Stimulated activated CD4-positive, alpha-beta T cell treated with anti-CD3 and anti-CD28 coated beads, Interleukin-12 subunit alpha, Interleukin-12 subunit beta, amount 100 ng/mL, for 24 hours (primary cell): ENCODE results near the gene RBM48.
"Not testable (repeated sequence)": the region's sequence is repeated elsewhere in the genome, so short reads cannot be mapped to it uniquely, and the experiment has no call there.

ENCODE experiments used
- DNase-seq, 2 experiments: peaks; one replicate each; pipeline ENCODE4 v3.0.0-alpha.2; 2020; ENCODE audit warnings: low read depth in 2 of 2

The RBM48 gene

DNA sequence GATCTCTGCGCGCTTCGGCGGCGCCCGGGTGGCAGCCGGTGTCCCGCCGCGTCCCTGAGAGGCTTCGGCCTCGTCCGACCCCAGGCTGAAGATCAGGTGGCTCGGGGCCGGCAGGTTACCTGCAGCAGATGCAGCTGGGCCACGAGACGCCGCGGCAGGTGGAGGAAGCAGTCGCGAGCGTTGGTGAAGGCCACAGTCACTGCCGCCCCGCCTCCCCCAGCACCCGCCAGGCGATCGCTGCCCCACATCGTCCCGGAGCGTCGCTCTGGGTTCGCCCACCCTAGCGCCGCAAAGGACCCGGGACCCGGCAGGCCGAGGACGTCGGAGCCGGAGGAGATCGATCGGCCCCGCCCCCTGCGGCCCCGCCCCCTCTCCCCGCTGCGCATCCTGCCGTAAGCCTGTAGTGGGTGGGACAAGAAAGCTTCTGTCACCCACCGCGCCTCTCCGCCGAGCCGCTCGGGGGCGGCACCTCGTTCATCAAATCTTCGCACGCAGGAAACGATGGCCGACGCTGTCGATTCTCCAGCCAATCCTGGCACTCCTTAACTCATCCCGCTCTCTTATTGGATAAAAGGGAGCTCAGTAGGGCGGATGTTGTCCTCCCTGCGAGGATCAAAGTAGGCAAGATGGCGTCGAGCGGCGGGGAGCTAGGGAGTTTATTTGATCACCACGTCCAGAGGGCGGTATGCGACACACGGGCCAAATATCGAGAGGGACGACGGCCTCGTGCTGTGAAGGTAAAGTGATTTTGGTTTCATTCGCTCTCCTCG lies at the start of gene RBM48, which contains the start of gene PEX1:
Gene RBM48, plus strand, starts transcription at position 608 of the 770 bp plus-strand sequence. Its CDS starts 19 bp downstream, at position 627.
Gene PEX1, minus strand, starts transcription at position 333 of the 770 bp plus-strand sequence. Its CDS starts 85 bp downstream, at position 248.
- DNase-seq: peak; percentile 89 to 91

DNA sequence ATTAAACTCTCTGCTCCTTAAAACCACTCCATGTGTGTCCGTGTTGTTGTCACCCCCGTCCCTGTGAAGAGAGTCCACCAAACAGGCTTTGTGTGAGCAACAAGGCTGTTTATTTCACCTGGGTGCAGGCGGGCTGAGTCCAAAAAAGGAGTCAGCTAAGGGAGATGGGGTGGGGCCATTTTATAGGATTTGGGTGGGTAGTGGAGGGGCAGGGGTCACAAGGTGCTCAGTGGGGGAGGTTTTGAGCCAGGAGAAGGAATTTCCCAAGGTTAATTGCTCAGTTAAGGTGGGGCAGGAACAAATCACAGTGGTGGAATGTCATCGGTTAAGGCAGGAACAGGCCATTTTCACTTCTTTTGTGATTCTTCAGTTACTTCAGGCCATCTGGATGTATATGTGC lies 49.4 kb upstream of the RBM48 start:
- not testable (repeated sequence) for DNase-seq

DNA sequence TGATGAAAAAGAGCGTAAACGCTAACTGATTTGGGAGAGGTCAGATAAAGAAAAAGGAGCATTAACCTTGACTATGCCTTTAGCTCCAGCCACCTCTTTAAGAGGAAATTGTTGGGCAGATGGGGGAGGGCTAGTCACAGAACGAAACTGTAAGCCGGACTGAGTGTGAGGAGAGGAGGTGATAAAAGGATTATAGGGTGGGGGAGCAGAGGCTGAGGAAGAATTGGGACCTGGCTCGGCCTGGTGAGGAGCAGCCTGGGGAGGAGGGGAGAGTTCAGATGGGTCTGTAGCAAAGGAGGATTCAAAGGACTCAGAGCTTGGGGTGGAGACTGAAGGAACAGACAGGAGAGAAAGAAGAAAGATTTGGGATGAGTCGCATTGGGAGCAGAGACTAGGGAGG lies 45.0 kb upstream of the RBM48 start:
- not testable (repeated sequence) for DNase-seq

DNA sequence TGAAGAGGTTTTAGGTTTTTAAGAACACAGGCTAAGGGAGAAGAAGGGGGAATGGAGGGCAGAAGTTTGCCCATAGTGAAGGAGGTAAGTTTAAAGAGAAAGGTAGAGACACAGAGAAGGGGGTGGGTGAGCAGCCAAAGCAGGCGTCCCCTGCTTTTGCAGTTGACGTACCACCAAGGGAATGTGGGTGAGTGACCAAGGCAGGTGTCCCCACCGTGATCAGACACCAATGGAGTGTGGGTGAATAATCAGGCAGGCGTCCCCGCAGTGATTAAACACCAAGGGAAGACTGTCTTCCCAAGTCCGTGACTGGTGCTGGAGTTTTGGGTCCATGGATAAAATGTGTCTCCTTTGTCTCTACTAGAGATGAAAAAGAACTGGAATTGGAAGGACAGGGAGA lies 44.4 kb upstream of the RBM48 start:
- not testable (repeated sequence) for DNase-seq

DNA sequence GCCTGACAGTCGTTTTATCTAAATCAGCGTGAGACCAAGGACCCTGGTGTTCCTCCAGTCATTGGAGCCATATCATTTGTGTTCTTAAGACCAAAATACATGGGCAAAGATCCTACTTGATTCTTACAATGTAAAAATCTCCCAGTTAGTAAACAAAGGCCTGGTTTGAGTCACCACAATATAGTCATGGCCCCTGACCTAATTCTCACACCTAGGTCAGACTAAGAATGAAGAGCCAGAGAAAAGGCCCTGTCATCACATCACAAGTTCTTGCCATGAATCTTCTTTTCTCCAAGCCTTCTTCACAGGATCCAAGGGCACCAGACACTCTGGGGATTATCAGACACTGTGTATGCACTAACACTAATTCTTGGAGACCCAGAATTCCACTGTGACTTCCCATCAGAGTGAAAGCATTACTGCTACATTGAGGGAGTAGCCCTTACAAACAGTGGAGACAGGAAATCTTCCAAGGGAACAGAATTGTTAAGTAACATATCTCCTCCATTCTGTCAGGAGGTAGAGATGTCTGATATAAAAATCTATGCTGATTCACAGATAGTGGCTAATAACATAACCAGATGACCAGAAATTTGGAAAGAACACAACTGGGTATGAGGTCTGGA lies 43.2 kb upstream of the RBM48 start:
- no peak for DNase-seq

DNA sequence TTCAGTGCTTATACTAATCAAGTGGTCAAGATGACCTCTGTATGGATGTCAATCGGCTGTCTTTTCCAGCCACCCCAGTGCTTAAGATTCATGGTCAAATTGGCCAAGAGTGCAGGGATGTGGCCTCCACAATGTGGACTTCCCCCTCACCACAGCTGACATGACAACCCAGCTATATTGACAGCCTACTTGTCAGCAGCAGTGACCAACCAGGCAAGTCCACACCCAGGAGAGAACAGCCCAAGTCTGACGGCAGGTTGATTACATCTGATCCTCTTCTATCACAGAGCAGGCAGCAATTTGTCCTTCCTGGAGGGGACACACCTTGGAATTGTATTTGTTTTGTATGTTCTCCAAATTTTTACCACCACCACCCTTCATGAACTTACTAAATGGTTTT lies 42.6 kb upstream of the RBM48 start:
- no peak for DNase-seq

DNA sequence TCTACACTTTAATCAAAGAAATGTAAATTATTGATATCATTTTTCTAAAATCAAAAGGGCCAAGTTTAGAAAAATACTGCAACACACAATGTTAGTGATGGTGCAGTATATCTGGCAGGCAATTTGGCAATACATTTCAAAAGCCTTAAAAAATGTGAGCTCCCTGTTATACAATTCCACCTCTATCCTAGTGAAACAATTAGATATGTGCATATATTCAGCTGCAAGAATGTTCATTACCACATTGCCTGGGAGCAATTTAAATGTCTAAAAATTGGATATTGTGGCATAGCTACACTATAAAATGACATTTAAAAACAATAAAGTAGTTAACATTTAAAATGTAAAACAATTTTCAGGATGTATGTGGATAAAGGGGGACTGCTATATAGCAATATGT lies 40.8 kb upstream of the RBM48 start:
- DNase-seq: no peak

DNA sequence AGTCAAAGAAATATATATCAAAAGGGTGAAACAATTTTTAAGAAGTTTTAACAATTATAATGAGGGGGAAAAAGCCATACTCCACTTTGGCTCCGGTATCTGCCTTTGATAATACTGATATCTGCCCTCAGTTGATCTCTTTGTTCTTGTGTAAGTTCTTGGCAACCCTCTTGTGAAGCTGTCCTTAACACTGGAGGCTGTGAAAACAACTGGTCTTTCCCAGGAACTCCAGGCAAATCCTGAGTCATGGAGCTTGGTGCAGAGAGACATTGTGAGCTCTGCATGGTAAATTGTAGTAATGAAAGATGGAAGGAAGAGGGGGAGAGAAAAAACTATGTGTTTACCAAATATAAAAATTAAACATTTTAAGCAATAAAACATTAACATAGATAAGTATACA lies 39.0 kb upstream of the RBM48 start:
- no peak for DNase-seq

DNA sequence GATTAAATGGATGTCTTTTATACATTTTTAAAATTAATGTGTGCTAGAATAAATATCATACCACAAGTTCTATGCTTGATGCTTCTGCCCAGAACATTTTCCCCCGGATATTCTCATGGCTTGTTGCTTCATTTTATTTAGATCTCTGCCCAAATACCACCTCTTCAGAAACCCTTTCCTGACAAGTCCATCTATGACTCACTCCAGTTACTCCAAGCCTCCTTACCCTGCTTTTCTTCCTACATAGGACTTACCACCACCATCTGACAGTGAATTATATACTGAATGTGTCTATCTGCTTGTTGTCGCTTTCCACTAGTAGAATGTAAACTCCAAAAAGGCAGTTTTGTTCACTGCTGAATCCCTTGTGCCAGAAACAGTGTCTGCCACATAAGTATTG lies 31.7 kb upstream of the RBM48 start:
- DNase-seq: no peak

DNA sequence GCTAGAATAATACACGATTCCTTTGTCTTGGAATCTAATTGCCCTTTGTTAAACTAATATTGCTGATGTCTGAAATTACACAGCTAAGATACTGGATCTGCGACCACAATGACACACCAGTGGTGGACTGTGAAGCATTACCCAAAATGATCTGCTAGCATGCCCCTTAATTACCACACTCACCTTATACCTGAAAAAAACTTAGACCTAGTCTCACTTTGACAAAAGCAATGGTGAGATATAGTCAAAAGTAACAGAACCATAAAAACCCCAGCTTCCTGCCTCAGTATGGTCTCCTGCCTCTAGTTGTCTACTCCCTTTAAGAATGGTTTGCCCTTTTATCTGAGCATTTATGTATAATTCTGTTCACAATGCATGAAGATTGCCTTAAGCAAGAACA lies 30.0 kb upstream of the RBM48 start:
- DNase-seq: no peak

DNA sequence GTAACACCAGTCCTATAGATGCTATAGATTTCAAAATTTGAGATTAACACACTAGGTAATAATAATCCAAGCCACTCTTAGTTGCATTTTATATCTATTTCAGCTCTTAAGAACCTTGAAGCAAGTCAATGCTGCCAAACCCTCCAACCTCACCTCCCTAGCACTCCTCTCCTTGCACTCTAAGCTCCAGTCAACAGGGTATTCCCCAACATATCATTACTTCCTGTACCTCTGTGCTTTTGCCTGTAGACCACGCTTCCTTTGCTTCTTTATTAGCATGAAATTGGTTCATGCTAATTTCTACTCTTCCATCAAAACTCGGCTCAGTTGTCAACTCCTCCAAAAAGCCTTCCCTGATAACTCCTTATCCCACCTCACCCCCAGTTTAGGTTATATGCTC lies 24.8 kb upstream of the RBM48 start:
- no peak for DNase-seq

DNA sequence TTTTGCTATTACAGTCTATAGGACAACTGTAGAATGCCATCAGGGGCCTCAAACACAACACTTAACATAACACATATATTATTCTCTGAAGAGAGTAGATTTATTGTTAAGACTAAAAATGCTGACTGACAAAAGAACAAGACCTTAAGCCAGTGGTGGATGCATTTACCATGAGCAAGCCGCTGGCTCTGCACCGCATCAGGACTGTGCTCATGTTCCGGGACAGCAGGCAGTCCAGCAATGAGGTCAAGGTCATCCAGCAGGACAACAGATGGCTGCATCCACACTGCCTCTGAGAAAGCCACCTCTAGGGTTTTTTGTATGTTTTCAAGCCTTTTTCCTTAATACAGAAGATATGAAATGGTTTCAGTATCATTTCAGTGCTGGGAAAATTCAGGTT lies 24.0 kb upstream of the RBM48 start:
- DNase-seq: no peak

DNA sequence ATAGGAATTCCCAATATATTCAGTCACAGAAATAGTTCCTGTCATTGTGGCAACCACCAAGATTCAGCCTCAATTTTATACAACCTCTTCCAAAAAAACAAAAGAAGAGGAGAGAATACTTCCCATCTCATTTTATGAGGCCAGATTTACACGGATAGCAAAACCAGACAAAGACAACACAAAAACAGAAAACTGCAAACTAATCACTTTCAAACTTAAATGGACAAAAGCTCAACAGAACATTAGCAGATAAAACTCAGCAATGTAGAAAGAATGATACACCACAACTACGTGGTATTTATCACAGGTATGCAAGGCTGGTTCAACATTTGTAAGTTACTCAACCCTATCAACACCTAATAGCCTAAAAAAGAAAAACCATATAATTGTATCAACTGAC lies 22.2 kb upstream of the RBM48 start:
- no peak for DNase-seq

DNA sequence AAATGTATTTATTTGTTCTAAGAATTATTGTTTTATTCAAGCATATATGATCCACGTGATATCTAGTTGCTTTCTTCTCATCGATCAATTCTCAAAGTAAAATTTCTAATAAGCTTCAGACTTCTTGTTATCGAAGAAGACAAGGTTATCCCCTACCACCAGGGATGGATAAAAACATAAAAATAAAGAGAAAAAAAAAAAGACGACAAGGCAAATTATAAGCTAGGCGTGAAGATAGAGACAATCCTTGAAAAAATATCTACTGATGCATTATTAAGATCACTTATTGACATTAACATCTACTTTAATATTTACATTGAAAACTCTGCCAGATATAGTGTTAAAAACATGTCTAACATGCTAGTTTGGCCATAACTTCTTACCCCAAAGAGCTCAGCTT lies 19.6 kb upstream of the RBM48 start:
- no peak for DNase-seq

DNA sequence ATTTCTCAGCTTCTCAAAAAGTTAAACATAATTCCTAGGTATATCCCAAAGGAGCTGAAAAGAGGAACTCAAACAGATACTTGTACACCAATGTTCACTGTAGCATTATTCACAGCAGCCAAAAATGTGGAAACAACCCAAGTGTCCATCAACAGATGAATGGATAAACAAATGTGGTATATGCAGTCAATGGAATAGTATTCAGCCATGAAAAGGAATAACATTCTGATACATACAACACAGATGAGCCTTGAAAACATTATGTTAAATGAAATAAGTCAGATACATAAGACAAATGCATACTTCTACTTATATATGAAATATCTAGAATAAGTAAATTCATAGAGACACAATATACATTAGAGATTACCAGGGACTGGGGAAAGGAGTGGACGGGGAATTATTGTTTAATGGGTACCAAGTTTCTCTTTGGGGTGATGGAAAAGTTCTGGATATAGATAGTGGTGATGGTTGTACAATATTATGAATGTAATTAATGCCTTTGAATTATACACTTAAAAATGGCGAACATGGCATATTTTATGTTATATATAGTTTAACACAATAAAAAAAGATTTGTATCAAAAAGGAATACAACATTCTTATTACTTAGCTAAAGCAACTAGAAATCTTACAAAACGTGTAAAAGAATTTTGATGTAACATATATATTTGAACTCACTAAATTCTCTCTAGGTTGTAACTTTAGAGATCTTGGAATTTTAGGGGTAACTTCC lies 15.3 kb upstream of the RBM48 start:
- DNase-seq: no peak

DNA sequence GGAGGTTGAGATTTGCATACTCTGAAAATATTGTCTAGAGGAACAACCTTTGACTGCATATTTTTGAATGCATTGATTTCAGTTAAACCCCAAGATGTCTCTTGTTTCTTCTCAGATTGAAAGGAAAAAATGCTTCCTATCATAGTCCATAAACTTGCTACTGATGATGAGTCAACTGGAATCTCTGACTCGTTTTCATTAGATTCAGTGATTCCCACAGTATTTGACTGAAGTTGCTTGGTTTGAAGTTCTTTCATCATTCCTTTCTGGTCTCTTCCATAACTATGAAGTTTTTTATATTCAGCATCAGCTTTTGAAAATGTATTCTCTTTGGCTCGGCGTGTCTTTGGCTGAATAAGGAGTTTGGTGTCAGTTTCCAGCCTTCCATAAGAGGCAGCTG lies 11.0 kb upstream of the RBM48 start:
- no peak for DNase-seq

DNA sequence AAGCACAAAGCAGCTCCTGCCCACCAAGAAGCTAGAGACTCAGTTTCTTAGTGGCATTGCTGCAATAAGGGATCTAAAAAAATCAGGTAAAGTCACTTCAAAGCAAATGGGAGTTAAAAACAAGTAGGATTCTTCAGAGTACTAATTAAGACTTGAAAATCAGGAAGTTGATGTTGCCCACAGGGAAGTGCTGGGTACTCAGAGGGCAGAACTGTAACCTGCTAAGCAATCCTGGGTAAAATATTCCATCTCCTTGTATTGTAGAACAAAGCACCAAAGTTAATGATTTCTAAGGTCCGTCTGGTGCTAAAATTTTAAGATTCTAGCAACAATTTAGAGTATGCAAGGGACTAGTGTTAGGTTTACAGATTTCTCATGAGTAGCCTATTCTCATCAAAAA lies 8.6 kb upstream of the RBM48 start:
- no peak for DNase-seq

DNA sequence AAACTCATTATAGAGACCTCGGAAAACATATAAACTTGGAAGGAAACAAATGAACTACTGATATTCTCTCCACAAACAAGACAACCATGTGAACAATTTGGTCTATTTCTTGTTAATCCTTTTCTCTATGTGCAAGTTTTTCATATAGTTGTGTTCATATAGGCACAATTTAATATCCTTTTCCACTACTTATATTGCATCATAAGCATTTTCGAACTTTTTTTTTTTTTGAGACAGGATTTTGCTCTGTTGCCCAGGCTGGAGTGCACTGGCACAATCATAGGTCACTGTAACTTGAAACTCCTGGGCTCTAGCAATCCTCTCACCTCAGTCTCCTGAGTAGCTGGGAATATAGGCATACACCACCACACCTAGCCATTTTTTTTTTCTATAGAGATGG lies 5.5 kb upstream of the RBM48 start:
- no peak for DNase-seq

DNA sequence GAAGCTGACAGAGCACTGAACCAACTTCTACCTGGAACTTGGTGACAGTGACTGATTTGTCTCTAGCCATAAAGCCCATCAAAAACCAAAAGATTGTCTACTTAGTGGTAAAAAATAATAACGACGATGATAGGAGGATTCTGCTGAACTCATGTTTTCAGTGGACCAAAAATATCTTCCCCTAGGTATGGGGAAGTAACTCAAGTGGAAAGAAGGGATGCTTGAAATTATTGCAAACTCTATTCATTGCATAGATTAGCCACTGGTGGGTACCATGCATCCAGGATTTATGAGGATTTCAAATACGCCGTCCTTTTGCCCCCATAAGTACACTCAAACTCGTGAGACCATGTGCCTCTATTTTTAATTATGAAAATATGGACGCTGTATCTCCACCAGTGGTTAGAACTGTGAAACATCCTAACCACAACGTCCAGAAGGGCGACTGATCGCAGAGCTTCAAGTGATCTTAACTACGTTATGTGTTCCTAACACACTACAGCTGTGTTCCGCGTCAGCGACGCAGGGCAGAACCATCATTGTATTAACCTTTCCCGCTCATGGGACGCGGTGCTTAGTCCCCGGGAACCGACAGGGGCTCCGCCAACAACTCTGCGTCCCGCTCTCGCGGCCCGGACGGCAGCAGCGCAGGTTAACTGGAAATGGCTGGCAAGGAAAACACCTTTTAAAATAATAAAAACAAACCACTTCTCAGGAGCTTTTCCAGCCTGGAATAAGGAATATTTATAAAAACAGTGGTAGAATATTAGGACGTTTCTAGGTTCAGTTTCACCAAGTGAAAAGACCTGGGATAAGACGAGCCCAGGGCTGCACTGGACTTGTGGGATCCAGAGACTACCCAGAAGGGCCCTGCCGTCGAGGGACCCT lies 1.1 kb upstream of the RBM48 start:
- DNase-seq: peak; percentile 31 to 33

DNA sequence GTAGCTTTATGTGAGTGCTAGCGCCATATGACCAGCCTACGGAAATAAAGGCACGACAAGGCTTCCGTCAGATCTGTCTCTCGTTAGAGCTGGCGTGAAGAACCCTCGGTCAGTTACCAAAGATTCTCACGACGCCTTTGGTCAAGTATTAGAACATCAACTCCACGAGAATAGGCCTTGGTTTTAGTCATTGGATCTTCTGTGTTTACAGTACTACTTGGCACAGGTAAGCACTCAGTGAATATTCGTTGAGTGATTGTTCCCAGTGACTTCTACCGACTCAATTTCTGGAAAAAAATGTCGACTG lies 316 bp downstream of the RBM48 start:
- DNase-seq: no peak

DNA sequence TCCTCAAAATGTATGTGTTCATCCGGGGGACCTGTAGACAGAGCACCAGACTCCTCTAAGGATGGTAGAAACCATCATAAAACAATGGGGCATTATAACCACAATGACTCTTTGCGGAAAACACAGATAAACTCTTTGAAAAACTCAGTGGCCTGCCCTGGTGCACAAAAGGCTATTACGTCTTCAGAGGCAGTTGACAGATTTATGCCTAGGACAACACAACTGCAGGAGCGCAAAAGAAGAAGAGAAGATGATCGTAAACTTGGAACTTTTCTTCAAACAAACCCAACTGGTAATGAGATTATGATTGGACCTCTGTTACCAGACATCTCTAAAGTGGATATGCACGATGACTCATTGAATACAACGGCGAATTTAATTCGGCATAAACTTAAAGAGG lies 6.0 kb downstream of the RBM48 start:
- no peak for DNase-seq

DNA sequence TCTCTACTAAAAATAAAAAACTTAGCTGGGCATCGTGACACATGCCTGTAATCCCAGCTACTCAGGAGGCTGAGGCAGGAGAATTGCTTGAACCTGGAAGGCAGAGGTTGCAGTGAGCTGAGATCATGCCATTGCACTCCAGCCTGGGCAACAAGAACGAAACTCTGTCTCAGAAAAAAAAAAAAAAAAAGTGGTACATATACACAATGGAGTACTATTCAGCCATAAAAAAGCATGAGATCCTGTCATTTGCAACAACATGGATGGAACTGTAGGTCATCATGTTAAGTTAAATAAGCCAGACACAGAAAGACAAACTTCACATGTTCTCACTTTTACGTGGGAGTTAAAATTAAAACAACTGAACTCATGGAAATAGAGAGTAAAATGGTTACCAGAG lies 14.9 kb downstream of the RBM48 start:
- not testable (repeated sequence) for DNase-seq
